ENCODE results near the gene OPRL1. TPM values are rescaled to one million over a fixed set of nuclear protein-coding genes. Genes with fewer than 3 reads are reported as not detected.

Gene OPRL1
- total and polyA plus RNA-seq, 2 of the 8 experiments (the other 6 are each of a cell fraction or from before 2014, with no cell fraction given) = 0.63 to 0.98 TPM

- TF ChIP-seq ZNF274 (IDR thresholded peaks at IDR 0.05; ENCODE audit: borderline replicate concordance, extremely low read depth, low read length) (no peak), BRCA1 (IDR thresholded peaks at IDR 0.05; ENCODE audit: low read depth, low read length) (no peak), CHD7 (IDR thresholded peaks at IDR 0.05; ENCODE audit: insufficient replicate concordance, low read length) (no peak), USF2 (IDR thresholded peaks at IDR 0.05; ENCODE audit: low read length) (no peak), CTCF (IDR thresholded peaks at IDR 0.05; ENCODE audit: control extremely low read depth in 1 of 3, insufficient read depth in 1 of 3, low read depth in 1 of 3, low read length in 3 of 3) (no peak), NRF1 (IDR thresholded peaks at IDR 0.05; ENCODE audit: low read depth, low read length) (no peak)
These were observed 39.4 kb upstream of the OPRL1 start (continued) for GRCh38 chr20:64040231-64041039.
